MM.1S (cell line): ENCODE data around the gene RPUSD4.

Experiments used
- DNase-seq: peaks from one replicate; pipeline ENCODE4 v3.0.0-alpha.2; 2015
- H2AFZ ChIP-seq: fragments of 300-600 bp; sonication (generic); 2 replicates; pipeline ENCODE4 v1.6.0; 2016; ENCODE audit warnings: antibody characterized with exemption, low read length
- H3F3A ChIP-seq: fragments of 300-600 bp; sonication (generic); 2 replicates; pipeline ENCODE4 v1.6.1; 2016; ENCODE audit warnings: mild to moderate bottlenecking, antibody characterized with exemption, low read length, moderate library complexity, mixed read lengths; ENCODE audit not compliant: insufficient read depth
- H3K27ac ChIP-seq: fragments of 300-600 bp; sonication (generic); 2 replicates; pipeline ENCODE4 v1.5.1; 2016; ENCODE audit warnings: mild to moderate bottlenecking, low read length
- H3K27me3 ChIP-seq: fragments of 300-600 bp; sonication (generic); replicated peaks from 2 replicates; pipeline ENCODE4 v1.6.0; 2016; ENCODE audit warnings: low read length; ENCODE audit not compliant: insufficient read depth
- H3K36me3 ChIP-seq: fragments of 300-600 bp; sonication (generic); replicated peaks from 2 replicates; pipeline ENCODE4 v1.6.1; 2016; ENCODE audit warnings: mild to moderate bottlenecking, low read length, mixed read lengths; ENCODE audit not compliant: insufficient read depth
- H3K4me1 ChIP-seq: fragments of 300-600 bp; sonication (generic); 2 replicates; pipeline ENCODE4 v1.6.1; 2016; ENCODE audit warnings: low read length, mixed read lengths
- H3K4me2 ChIP-seq: fragments of 300-600 bp; sonication (generic); 2 replicates; pipeline ENCODE4 v1.6.0; 2016; ENCODE audit warnings: low read depth, low read length
- H3K4me3 ChIP-seq: fragments of 300-600 bp; sonication (generic); 2 replicates; pipeline ENCODE4 v1.5.1; 2016; ENCODE audit warnings: low read length, mixed read lengths
- H3K79me2 ChIP-seq: fragments of 300-600 bp; sonication (generic); 2 replicates; pipeline ENCODE4 v1.6.1; 2016; ENCODE audit warnings: mixed run types, low read length, mixed read lengths
- H3K9ac ChIP-seq: fragments of 300-600 bp; sonication (generic); 2 replicates; pipeline ENCODE4 v1.6.1; 2016; ENCODE audit warnings: low read length, mixed read lengths
- H3K9me2 ChIP-seq: fragments of 300-600 bp; sonication (generic); replicated peaks from 2 replicates; pipeline ENCODE4 v1.6.1; 2016; ENCODE audit warnings: mild to moderate bottlenecking, low read length, mixed read lengths; ENCODE audit not compliant: insufficient read depth
- H3K9me3 ChIP-seq: fragments of 300-600 bp; sonication (generic); replicated peaks from 2 replicates; pipeline ENCODE4 v1.6.1; 2016; ENCODE audit warnings: mild to moderate bottlenecking, low read length, mixed read lengths; ENCODE audit not compliant: insufficient read depth
- H4K20me1 ChIP-seq: fragments of 300-600 bp; sonication (generic); 2 replicates; pipeline ENCODE4 v1.6.1; 2016; ENCODE audit warnings: mild to moderate bottlenecking, low read length, moderate library complexity, mixed read lengths; ENCODE audit not compliant: insufficient read depth
- CTCF ChIP-seq: fragments of 300-600 bp; sonication (generic); IDR thresholded peaks from 2 replicates; pipeline ENCODE4 v1.5.1; 2016; ENCODE audit warnings: antibody characterized with exemption, low read length, mixed read lengths
- EZH2 ChIP-seq: fragments of 300-600 bp; sonication (generic); optimal IDR thresholded peaks from 2 replicates; pipeline ENCODE3; 2017; ENCODE audit warnings: low read depth, mild to moderate bottlenecking, antibody characterized with exemption, low read length, mixed read lengths
- EZH2phosphoT487 ChIP-seq: fragments of 300-600 bp; sonication (generic); IDR thresholded peaks from 2 replicates; pipeline ENCODE4 v1.6.1; 2018; ENCODE audit warnings: antibody characterized with exemption, low read length

RPUSD4 gene

DNA sequence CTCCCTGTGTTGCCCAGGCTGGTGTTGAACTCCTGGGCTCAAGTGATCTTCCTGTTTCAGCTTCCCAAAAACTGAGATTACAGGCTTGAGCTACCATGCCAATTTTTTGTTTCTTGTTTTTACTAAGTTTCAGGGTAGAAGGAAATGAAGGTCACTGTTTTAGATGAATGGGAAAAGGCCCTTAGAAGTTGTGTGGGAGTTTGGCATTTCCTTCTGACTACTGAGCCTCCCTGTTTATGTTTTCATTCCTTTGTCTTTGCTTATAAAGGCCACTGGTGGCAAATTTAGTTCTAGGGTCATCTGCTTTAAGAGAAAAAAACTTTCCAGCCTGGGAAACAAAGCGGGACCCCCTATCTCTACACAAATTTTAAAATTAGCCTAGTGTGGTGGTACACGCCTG is 35.2 kb upstream of the RPUSD4 start:
- no peaks in the 10 kb centered on the region for H3K9me2 ChIP-seq
- H3K27me3 ChIP-seq = no peaks in the 10 kb centered on the region
- H2AFZ ChIP-seq = no peak overlapping the region
- no peaks in the 10 kb centered on the region for H3K4me1 ChIP-seq
- TF ChIP-seq EZH2phosphoT487 = no peak
- no peak for TF ChIP-seq CTCF
- no peak for TF ChIP-seq EZH2
- H3K4me3 ChIP-seq = no peak overlapping the region
- no peaks in the 10 kb centered on the region for H3K9me3 ChIP-seq
- H3K9ac ChIP-seq = no peak overlapping the region
- no peaks in the 10 kb centered on the region for H4K20me1 ChIP-seq
- H3K79me2 ChIP-seq = no peaks in the 10 kb centered on the region
- no peak overlapping the region for H3K4me2 ChIP-seq
- peaks cover 5% of the 10 kb centered on the region; the same call in 1 of the 2 replicates for H3K36me3 ChIP-seq
- no peak for DNase-seq
- H3K27ac ChIP-seq = no peak overlapping the region
- no peaks in the 10 kb centered on the region for H3F3A ChIP-seq

GRCh38 chr11:126233391-126233790 is 21.9 kb upstream of the RPUSD4 start:
- Histone ChIP-seq H3K9me2 (no peaks in the 10 kb centered on the region), H3K4me2 (no peak overlapping the region), H2AFZ (no peak overlapping the region), H3K9ac (no peak overlapping the region), H3F3A (no peaks in the 10 kb centered on the region), H3K27me3 (no peaks in the 10 kb centered on the region), H3K36me3 (no peaks in the 10 kb centered on the region), H3K4me3 (no peak overlapping the region), H3K4me1 (no peaks in the 10 kb centered on the region), H3K9me3 (no peaks in the 10 kb centered on the region), H3K79me2 (no peaks in the 10 kb centered on the region), H3K27ac (no peak overlapping the region), H4K20me1 (no peaks in the 10 kb centered on the region)
- TF ChIP-seq CTCF (no peak), EZH2 (no peak), EZH2phosphoT487 (no peak)
- DNase-seq = no peak

DNA sequence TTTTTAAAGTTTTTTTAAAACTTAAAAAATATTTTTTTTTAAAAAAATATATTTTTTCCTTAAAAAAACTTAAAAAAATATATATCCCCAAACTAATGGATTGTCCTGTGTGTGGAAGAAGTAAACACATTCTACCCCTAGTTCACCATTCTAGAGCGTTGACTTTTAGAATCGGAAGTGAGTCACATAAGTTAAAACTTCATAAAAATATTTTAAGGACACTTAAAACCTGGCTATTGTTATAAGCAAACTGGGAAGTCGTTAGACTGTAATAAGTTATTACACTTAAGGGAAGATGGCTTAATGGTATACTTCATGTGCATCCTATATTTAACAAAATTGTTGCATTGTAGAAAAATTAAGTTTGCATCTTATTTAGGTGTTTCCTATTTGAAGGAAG is 21.2 kb upstream of the RPUSD4 start:
- no peak overlapping the region for H2AFZ ChIP-seq
- DNase-seq = no peak
- H3K4me2 ChIP-seq = no peak overlapping the region
- TF ChIP-seq EZH2phosphoT487 (no peak), CTCF (no peak), EZH2 (no peak)
- no peaks in the 10 kb centered on the region for H3K79me2 ChIP-seq
- no peak overlapping the region for H3K4me3 ChIP-seq
- H3K9ac ChIP-seq = no peak overlapping the region
- no peaks in the 10 kb centered on the region for H3K27me3 ChIP-seq
- no peaks in the 10 kb centered on the region for H3K9me3 ChIP-seq
- H3K9me2 ChIP-seq = no peaks in the 10 kb centered on the region
- no peaks in the 10 kb centered on the region for H3K4me1 ChIP-seq
- H4K20me1 ChIP-seq = no peaks in the 10 kb centered on the region
- no peaks in the 10 kb centered on the region for H3F3A ChIP-seq
- H3K36me3 ChIP-seq = no peaks in the 10 kb centered on the region
- H3K27ac ChIP-seq = no peak overlapping the region
